ENCODE data around the gene NRXN3.

NRXN3 gene

GRCh38 chr14:79436335-79436734, 1266.2 kb downstream of the NRXN3 start:
- no peak for TF ChIP-seq CTCF (IDR thresholded peaks at IDR 0.05; ENCODE audit: borderline replicate concordance, control extremely low read depth, extremely low read depth, insufficient read depth, missing control alignments)
- in situ Hi-C loops (cut with MboI; ENCODE audit: low sequenced_read_pairs, unreplicated experiment): no loop called here
- no peak for DNase-seq (ENCODE audit: low spot score)

GRCh38 chr14:79437951-79438350, 1267.8 kb downstream of the NRXN3 start:
- in situ Hi-C loops (cut with MboI; ENCODE audit: low sequenced_read_pairs, unreplicated experiment): no loop called here
- DNase-seq (ENCODE audit: low spot score): no peak
- TF ChIP-seq CTCF (IDR thresholded peaks at IDR 0.05; ENCODE audit: borderline replicate concordance, control extremely low read depth, extremely low read depth, insufficient read depth, missing control alignments): no peak

- in situ Hi-C loops (cut with MboI; ENCODE audit: low sequenced_read_pairs, unreplicated experiment): no loop called here
- TF ChIP-seq CTCF (IDR thresholded peaks at IDR 0.05; ENCODE audit: borderline replicate concordance, control extremely low read depth, extremely low read depth, insufficient read depth, missing control alignments): no peak
- DNase-seq (ENCODE audit: low spot score): no peak
These were observed 1268.6 kb downstream of the NRXN3 start for GRCh38 chr14:79438696-79439342.

GRCh38 chr14:79442786-79443185, 1272.6 kb downstream of the NRXN3 start:
- no peak for TF ChIP-seq CTCF (IDR thresholded peaks at IDR 0.05; ENCODE audit: borderline replicate concordance, control extremely low read depth, extremely low read depth, insufficient read depth, missing control alignments)
- DNase-seq (ENCODE audit: low spot score): no peak

GRCh38 chr14:79443602-79444001, 1273.4 kb downstream of the NRXN3 start:
- no peak for DNase-seq (ENCODE audit: low spot score)
- in situ Hi-C loops (cut with MboI; ENCODE audit: low sequenced_read_pairs, unreplicated experiment): no loop called here
- TF ChIP-seq CTCF (IDR thresholded peaks at IDR 0.05; ENCODE audit: borderline replicate concordance, control extremely low read depth, extremely low read depth, insufficient read depth, missing control alignments): no peak

More at GRCh38 chr14:79442786-79443185, 1272.6 kb downstream of the NRXN3 start:
- in situ Hi-C loops (cut with MboI; ENCODE audit: low sequenced_read_pairs, unreplicated experiment): no loop called here

GRCh38 chr14:79448960-79449359, 1278.8 kb downstream of the NRXN3 start:
- in situ Hi-C loops (cut with MboI; ENCODE audit: low sequenced_read_pairs, unreplicated experiment): no loop called here
- no peak for TF ChIP-seq CTCF (IDR thresholded peaks at IDR 0.05; ENCODE audit: borderline replicate concordance, control extremely low read depth, extremely low read depth, insufficient read depth, missing control alignments)

More at GRCh38 chr14:79448960-79449359, 1278.8 kb downstream of the NRXN3 start:
- DNase-seq (ENCODE audit: low spot score): no peak
